NT2/D1 (cell line): ENCODE data around the gene ELP2.
"Not testable (repeated sequence)": the region's sequence is repeated elsewhere in the genome, so short reads cannot be mapped to it uniquely, and the experiment has no call there.

Experiments
- DNase-seq: peaks from one replicate; pipeline ENCODE4 v3.0.0-alpha.2; 2011; ENCODE audit warnings: low read depth, low spot score
- H3K27me3 ChIP-seq: 2 replicates; pipeline ENCODE4 v1.6.0; 2011; ENCODE audit warnings: mild to moderate bottlenecking; ENCODE audit not compliant: insufficient read length, insufficient read depth
- H3K36me3 ChIP-seq: 2 replicates; pipeline ENCODE4 v1.6.1; 2011; ENCODE audit warnings: mild to moderate bottlenecking, low read length, mixed read lengths; ENCODE audit not compliant: insufficient read depth, insufficient read length
- H3K4me1 ChIP-seq: 2 replicates; pipeline ENCODE4 v1.5.1; 2011; ENCODE audit not compliant: insufficient read depth, insufficient read length
- H3K4me3 ChIP-seq: 2 replicates; pipeline ENCODE4 v1.5.1; 2011; ENCODE audit warnings: low read depth; ENCODE audit not compliant: insufficient read length
- H3K9ac ChIP-seq: 2 replicates; pipeline ENCODE4 v1.6.0; 2011; ENCODE audit warnings: low read depth; ENCODE audit not compliant: insufficient read length
- H3K9me3 ChIP-seq: 2 replicates; pipeline ENCODE4 v1.5.1; 2011; ENCODE audit warnings: mild to moderate bottlenecking, low read length; ENCODE audit not compliant: insufficient read depth
- SUZ12 ChIP-seq: IDR thresholded peaks from 2 replicates; pipeline ENCODE4 v1.6.1; 2011; ENCODE audit not compliant: insufficient read length, insufficient read depth; ENCODE audit errors: extremely low read depth
- YY1 ChIP-seq: IDR thresholded peaks from 2 replicates; pipeline ENCODE4 v1.6.1; 2011; ENCODE audit not compliant: insufficient read length, insufficient read depth
- ZNF274 ChIP-seq: IDR thresholded peaks from 2 replicates; pipeline ENCODE4 v1.6.1; 2011; ENCODE audit warnings: mild to moderate bottlenecking, low read depth, low read length

Gene ELP2

GRCh38 chr18:36108601-36109000, 21.1 kb upstream of the ELP2 start:
- Histone ChIP-seq H3K9ac (no peak overlapping the region), H3K36me3 (peaks cover 20% of the 10 kb centered on the region), H3K27me3 (no peaks in the 10 kb centered on the region), H3K4me3 (no peak overlapping the region), H3K9me3 (no peaks in the 10 kb centered on the region), H3K4me1 (no peaks in the 10 kb centered on the region)
- TF ChIP-seq ZNF274 (no peak), YY1 (no peak), SUZ12 (no peak)
- DNase-seq: no peak

GRCh38 chr18:36109737-36110136, 20.0 kb upstream of the ELP2 start:
- Histone ChIP-seq H3K4me1 (no peaks in the 10 kb centered on the region), H3K9me3 (no peaks in the 10 kb centered on the region), H3K4me3 (no peak overlapping the region), H3K9ac (no peak overlapping the region), H3K36me3 (peaks cover 27% of the 10 kb centered on the region), H3K27me3 (no peaks in the 10 kb centered on the region)
- no peak for DNase-seq
- TF ChIP-seq YY1 (no peak), SUZ12 (no peak), ZNF274 (no peak)

GRCh38 chr18:36112302-36112701, 17.4 kb upstream of the ELP2 start:
- Histone ChIP-seq H3K4me1 (no peaks in the 10 kb centered on the region), H3K27me3 (no peaks in the 10 kb centered on the region), H3K36me3 (peaks cover 27% of the 10 kb centered on the region), H3K4me3 (no peak overlapping the region), H3K9ac (no peak overlapping the region), H3K9me3 (no peaks in the 10 kb centered on the region)
- no peak for TF ChIP-seq YY1
- no peak for TF ChIP-seq ZNF274
- TF ChIP-seq SUZ12: no peak
- no peak for DNase-seq

- no peak for DNase-seq
- Histone ChIP-seq H3K4me3 (no peak overlapping the region), H3K27me3 (no peaks in the 10 kb centered on the region), H3K9me3 (no peaks in the 10 kb centered on the region), H3K36me3 (peaks cover 27% of the 10 kb centered on the region), H3K4me1 (no peaks in the 10 kb centered on the region), H3K9ac (no peak overlapping the region)
- TF ChIP-seq SUZ12 (no peak), ZNF274 (no peak), YY1 (no peak)
Observed at GRCh38 chr18:36114251-36114650, 15.4 kb upstream of the ELP2 start.

GRCh38 chr18:36114738-36115137, 15.0 kb upstream of the ELP2 start:
- peaks cover 27% of the 10 kb centered on the region for H3K36me3 ChIP-seq
- no peaks in the 10 kb centered on the region for H3K27me3 ChIP-seq
- no peaks in the 10 kb centered on the region for H3K4me1 ChIP-seq
- DNase-seq: no peak
- H3K9me3 ChIP-seq: no peaks in the 10 kb centered on the region
- no peak overlapping the region for H3K4me3 ChIP-seq
- TF ChIP-seq ZNF274: no peak
- no peak for TF ChIP-seq SUZ12
- no peak for TF ChIP-seq YY1
- no peak overlapping the region for H3K9ac ChIP-seq

- H3K27me3 ChIP-seq, H3K4me1 ChIP-seq, DNase-seq, H3K4me3 ChIP-seq, H3K9me3 ChIP-seq, H3K9ac ChIP-seq: not testable (repeated sequence)
- H3K36me3 ChIP-seq: peaks cover 24% of the 10 kb centered on the region
Observed at GRCh38 chr18:36116771-36117170, 12.9 kb upstream of the ELP2 start.

GRCh38 chr18:36120297-36120696, 9.4 kb upstream of the ELP2 start:
- Histone ChIP-seq H3K4me3 (no peak overlapping the region), H3K4me1 (no peaks in the 10 kb centered on the region), H3K36me3 (peaks cover 31% of the 10 kb centered on the region), H3K27me3 (no peaks in the 10 kb centered on the region), H3K9ac (no peak overlapping the region), H3K9me3 (no peaks in the 10 kb centered on the region)
- no peak for TF ChIP-seq SUZ12
- TF ChIP-seq ZNF274: no peak
- no peak for TF ChIP-seq YY1
- DNase-seq: no peak

- H3K9me3 ChIP-seq: no peaks in the 10 kb centered on the region
- no peak for DNase-seq
- peaks cover 4% of the 10 kb centered on the region for H3K27me3 ChIP-seq
- TF ChIP-seq YY1: no peak
- TF ChIP-seq SUZ12: no peak
- no peak for TF ChIP-seq ZNF274
- H3K9ac ChIP-seq: no peak overlapping the region
- no peak overlapping the region for H3K4me3 ChIP-seq
- no peaks in the 10 kb centered on the region for H3K4me1 ChIP-seq
- peaks cover 40% of the 10 kb centered on the region for H3K36me3 ChIP-seq
Observed at GRCh38 chr18:36124841-36125240, 4.9 kb upstream of the ELP2 start.
